T47D (cell line): ENCODE measurements around the gene ITGA5.

Source experiments
- DNase-seq, 2 experiments: peaks; one replicate each; pipeline versions ENCODE4 v3.0.0 to v3.0.0-alpha.2; 2011 to 2012; ENCODE audit warnings: low read depth in 1 of 2, low spot score in 1 of 2
- JUND ChIP-seq: IDR thresholded peaks from 2 replicates; pipeline ENCODE4 v1.6.1; 2012; ENCODE audit warnings: low read depth
- in situ Hi-C: cut with HindIII; loops from 2 replicates; pipeline ENCODE4 v1.10.0; 2016; ENCODE audit warnings: low sequenced_read_pairs, low pct_unique_long_range_greater_than_20kb

The ITGA5 gene

DNA sequence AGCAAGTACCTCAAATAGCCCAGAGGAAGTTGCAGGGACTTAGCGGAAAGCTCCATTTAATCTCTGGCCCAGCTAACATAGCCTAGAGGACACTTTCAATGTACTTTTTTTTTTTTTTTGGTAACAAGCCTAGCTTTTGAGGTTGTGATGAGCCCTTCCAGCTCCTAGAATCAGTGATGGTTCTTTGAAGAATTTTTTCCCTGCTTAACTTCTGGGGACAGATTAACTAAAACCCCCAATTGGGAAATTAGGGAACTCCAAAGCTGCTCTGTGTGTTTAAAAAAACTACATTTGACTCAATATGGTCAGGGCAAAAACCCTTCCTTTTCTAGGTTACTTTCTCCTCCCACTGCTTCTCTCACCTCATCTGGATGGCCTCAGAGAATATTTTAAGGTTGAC lies 23.9 kb upstream of the ITGA5 start:
- no peak for DNase-seq
- in situ Hi-C loops: no loop called here
- TF ChIP-seq JUND: no peak

DNA sequence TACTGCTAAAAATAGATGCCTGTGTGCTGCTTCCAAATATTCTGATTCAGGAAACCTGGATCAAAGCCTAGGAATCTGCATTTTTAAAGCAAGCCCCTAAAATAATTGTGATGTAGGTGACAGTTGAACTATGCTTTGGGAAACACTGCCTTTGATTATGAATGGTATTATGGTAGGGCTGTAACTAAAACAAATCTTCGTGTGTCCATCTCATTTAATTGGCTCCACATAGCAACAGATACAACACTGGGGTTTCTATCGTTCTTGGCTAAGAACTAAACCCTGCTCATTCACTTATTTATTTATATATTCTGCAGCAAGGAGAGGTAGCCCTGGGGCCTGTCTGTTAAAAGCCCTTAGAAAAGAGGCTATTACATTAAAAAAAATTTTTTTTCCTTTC lies 23.0 kb upstream of the ITGA5 start:
- DNase-seq: no peak
- TF ChIP-seq JUND: no peak
- in situ Hi-C loops: no loop called here

DNA sequence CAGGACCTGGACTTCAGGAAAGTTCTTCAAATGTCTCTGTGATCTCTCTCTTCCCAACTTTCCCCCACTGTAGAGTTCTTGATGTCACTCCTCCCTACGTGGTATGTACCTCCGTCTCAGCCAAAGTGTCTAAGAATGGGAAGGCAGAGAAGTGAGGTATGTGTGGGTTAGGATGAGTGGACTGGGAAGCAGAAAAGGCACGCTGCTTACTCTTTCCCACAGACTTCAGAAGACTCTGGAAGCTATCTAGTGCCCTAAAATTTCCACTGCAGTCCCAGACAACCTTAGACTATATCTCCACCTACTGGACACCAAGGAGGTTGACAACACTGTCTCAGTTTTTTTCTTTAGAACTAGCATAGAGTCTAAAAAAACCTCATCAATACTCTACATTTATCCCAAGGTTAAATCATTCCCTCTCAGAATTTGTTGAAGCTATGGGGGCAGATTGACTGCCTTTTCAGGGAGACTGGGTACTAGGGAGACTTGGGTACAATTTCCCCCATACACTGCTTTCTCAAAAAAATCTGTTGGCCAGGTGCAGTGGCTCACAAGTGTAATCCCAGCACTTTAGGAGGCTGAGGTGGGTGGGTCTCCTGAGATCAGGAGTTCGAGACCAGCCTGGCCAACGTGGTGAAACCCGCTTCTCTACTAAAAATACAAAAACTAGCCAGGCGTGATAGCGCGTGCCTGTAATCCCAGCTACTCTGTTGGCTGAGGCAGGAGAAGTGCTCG lies 20.6 kb upstream of the ITGA5 start:
- TF ChIP-seq JUND: no peak
- in situ Hi-C loops: no loop called here
- DNase-seq: peak; percentile 60 to 82

DNA sequence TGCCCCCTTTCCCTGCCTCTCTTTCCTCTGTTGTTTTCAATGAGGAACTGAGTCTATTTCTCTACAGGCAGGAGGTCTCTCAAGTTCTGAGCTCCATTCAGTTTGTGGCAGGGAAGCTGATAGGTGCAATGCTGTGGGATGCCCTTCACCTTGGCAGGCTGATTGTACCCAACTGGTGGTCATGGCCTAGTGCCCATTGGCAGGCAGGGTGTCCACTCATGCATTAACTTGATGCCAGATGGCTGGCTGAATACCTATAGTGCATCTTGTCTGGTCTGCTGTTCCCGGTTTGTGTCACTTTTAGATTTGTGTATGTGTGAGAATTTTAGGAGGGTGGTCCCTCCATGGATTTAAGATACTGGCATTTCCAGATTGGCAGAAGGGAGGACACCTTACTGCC lies 20.0 kb upstream of the ITGA5 start:
- in situ Hi-C loops: no loop called here
- no peak for TF ChIP-seq JUND
- DNase-seq: no peak

DNA sequence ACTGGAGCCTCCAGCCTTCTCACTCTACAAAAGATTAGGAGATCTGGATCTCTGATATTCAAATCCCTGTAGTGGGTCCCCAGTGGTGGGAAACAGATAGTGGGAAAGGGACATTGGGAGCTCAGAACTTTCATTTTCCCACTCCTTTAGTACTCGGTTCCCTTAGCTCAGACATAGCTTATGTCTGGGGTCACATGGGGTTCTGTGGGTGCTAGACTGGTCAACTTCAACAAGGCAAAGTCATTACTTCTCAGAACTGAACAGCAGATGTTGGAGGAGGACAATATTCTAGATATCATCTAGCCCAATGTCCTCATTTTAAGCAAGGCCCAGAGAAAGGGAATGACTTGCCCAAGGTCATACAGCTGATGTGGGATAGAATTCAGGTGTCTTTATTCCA lies 19.5 kb upstream of the ITGA5 start:
- no peak for DNase-seq
- TF ChIP-seq JUND: no peak
- in situ Hi-C loops: no loop called here

DNA sequence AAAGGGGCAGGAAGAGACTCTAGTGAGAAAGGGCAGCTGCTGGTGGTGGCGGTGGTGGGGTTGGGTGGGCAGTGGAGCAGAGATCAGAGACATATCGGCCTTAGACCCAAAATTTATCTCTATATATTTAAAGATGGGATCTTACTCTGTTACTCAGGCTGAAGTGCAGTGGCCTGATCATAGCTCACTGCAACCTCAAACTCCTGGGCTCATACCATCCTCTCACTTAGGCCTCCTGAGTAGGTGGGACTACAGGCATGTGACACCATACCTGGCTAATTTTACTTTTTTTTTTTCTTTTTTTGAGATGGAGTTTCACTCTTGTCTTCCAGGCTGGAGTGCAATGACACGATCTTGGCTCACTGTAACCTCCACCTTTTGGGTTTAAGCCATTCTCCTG lies 18.6 kb upstream of the ITGA5 start:
- DNase-seq: no peak
- in situ Hi-C loops: no loop called here
- no peak for TF ChIP-seq JUND

DNA sequence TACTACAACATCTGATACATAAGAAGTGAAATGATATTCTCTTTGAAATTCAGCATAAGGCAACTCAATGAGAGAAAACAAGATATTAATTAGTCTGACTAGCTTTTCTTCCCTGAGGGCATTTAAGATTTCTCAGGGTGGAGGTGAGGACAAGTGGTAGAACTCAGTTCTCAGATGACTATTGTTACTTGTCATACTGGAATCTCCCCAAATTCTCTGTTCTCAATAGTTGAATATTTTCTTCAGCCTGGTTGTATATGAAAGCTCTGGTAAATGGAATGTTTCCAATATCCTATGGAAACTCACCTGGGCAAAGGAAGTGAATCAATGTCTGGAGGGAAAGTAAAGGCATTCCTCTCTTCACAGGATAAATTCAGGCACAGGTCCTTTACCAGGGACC lies 18.2 kb upstream of the ITGA5 start:
- in situ Hi-C loops: no loop called here
- DNase-seq: no peak
- no peak for TF ChIP-seq JUND

DNA sequence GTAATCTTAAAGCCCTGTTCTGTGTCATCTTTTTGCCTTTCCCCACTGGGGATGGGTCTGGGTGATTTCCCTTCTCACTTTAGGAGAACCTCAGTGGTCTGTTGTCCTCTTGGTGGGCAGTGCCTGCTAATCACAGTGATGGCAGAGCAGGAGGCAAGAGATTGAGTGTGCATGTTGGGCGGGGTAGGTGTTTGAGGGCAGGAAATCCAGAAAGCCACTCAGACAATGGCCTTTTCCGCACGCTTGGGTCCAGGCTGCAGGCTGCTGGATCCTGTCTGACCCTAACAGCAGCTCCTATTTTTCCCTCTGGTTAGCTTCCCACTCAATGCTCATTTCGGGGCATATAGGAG lies 13.7 kb upstream of the ITGA5 start:
- TF ChIP-seq JUND: no peak
- no peak for DNase-seq
- in situ Hi-C loops: no loop called here

DNA sequence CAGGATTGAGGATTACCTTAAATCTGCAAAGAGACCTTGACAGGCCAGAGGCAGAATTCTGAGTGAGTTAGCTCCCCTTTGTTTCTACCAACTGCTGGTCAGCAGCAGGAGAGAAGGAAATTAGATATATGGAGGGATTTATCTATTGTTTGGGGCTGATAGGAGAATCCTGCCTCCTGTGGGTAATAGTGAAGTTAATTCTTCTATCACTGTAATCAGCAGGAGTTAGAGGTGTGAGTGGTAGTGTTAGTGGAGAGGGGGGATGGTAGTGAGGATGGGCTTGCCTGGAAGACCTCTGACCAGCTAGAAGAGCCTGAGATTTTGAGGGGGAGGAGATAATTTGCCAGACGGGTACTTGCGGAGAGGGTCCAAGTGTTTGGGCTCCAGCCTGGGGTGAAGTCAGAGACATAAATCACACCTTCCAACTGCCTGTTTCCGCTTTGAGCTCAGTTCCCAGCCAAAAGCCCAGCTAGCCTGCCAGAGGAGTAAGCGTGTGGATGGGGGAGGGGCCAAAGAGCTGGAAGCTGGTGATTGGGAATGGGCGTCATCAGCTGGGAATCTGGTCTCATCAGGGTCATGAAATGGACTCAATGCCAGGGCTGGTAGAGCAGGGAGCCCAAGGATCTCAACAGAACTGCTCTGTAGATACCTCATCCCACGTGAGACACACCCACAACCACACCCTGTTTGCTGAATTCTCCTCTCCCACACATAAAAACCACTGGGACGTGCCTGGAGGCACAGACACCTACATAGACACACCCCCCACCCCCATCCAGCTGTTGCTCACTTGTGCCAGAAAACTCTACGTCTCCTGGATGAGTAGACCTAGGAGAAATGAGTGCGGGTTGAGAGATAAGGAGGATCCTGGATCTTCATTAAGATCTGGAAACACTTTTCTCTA lies 13.1 kb upstream of the ITGA5 start:
- DNase-seq: no peak
- no peak for TF ChIP-seq JUND
- in situ Hi-C loops: no loop called here

DNA sequence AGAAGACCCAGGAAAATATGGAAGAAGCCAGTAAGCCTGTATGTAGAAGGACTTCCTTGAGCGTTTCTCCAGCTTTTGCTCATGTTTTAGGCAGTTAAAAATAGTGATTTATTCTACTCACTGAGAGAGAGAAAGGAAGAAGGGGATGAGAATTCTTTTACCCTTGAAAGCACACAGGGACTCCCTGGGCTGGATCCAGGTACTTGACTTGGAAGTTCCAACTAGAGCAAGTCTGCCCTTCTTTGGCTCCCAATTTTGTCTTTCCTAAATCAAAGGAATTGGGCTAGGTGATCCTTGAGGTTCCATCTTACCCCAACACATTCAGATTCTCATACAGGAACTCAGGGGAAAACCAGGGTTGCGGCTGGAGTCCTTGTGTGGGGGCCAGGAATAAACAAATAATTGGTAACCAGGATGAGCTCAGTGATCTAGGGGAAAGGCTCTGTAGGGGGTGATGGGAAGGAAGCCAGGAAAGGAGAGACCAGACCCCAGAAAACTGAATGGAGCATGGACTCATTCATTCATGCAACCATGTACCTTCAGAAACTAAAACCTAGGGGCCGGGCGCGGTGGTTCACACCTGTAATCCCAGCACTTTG lies 11.5 kb upstream of the ITGA5 start:
- no peak for DNase-seq
- TF ChIP-seq JUND: no peak

DNA sequence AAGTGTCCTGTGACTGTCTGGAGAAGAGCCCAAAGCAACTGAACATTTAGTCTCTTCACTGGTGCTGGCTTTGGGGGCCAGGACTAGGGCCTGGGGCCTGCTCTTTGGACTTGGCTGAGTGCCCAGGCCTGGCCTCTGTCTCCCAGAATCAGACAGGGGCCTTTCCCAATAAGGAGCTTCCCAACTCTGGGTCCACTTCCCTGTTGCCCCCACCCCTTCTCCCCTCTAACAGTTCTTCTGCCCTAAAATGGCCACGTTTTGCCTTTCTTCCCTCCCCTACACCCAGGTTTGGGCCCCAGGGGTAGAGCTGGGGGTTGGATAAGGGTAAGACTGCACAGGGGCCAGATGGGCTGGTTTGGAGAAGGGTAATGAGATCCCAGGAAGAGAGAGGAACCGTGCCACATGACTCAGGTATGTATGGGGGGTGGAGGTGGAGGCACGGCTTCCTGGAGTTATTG lies 10.0 kb upstream of the ITGA5 start:
- in situ Hi-C loops: no loop called here
- no peak for DNase-seq
- TF ChIP-seq JUND: no peak

More for the DNA sequence above, 11.5 kb upstream of the ITGA5 start:
- in situ Hi-C loops: no loop called here

DNA sequence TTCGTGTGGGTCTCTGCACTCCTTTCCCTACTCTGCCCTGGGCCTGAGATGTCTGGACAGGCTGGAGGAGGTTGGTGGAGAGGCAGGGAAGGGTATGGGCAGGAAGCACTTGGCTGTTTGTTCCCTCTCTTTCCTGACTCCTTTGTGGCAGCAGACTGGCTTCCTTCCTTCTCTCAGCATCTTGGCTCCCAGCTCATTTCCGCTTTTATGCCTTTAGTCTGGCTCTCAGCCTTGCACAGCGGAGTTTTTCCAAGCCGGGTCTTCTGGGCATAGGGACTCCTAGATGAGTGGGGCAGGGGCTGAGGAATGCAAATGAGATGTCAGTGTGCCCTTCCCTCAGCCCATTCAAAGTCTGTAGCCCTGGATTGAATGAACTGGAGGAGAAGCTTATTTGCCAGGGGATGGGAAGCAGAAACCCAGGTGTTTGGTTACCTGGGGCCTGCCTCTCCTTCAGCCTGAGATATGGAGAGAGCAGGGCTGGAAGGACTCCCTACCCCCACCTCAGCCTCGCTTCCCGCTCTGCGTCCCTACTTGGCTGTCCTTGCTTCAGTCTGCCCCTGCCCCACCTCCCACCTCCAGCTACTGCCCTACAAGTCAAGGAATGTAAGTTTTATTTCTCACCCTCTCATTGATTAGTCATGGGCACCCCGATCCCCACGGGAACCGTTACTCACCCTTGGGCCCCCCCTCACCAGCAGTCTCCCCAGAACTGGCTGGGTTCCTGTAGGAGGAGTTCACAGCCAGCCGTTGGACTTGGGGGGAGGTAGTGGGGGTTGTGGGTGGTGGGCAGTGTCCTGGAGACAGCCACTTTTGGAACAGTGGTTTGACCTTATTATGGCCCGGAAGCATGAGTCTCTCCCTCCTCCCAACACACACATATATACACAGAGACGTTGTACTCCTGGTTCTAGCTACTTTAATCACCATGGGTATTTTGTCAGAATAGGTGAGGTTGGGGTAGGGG lies 9.3 kb upstream of the ITGA5 start:
- in situ Hi-C loops: no loop called here
- DNase-seq: no peak
- TF ChIP-seq JUND: no peak
